HCT116 (cell line): Measurements from ENCODE around the gene AMZ1. TPM values are rescaled to one million over a fixed set of nuclear protein-coding genes. Genes with fewer than 3 reads are reported as not detected.

ENCODE experiments used
- ATAC-seq: fragments of 200-7000 bp; cut with Tn5 transposase; 2 replicates; pipeline ENCODE4 v1.9.1; 2020; ENCODE audit warnings: mild to moderate bottlenecking, moderate library complexity
- BruUV-seq: library from RNA; stranded (reverse); fragments of 400-500 nt; replicated peaks from 2 replicates; lab custom pipeline; 2021; lab: Mats Ljungman, UMichigan
- CTCF ChIA-PET: fragments of 300-600 bp; sonication (Branson Sonifier 250); formaldehyde crosslinking; loops from one replicate; lab custom pipeline; 2021; ENCODE audit warnings: antibody characterized with exemption; lab: Charles Lee
- POLR2A ChIA-PET: fragments of 300-600, 350-600 bp; sonication (Branson Sonifier 250); formaldehyde crosslinking; loops from one replicate; lab custom pipeline; 2021; ENCODE audit warnings: antibody characterized with exemption; lab: Charles Lee
- RAD21 ChIA-PET, 2 experiments: fragments of 300-600 bp; sonication (Branson Sonifier 250); formaldehyde crosslinking; loops; one replicate each; lab custom pipeline; 2023; ENCODE audit warnings: low total read pairs in 2 of 2; ENCODE audit not compliant: uncharacterized antibody in 2 of 2, unreplicated experiment in 2 of 2, low non-redundant PET in 1 of 2; lab: Charles Lee
- DNase-seq: peaks from one replicate; pipeline ENCODE4 v3.0.0-alpha.2; 2010; ENCODE audit warnings: low read depth, low spot score
- H2AFZ ChIP-seq: fragments of 200-600 bp; shearing (Covaris generic), sonication (generic); 2 replicates; pipeline ENCODE4 v1.6.1; 2017; ENCODE audit warnings: low read depth, mixed run types, mixed read lengths, antibody characterized with exemption, low read length; ENCODE audit not compliant: poor library complexity, severe bottlenecking
- H3K27ac ChIP-seq: 2 replicates; pipeline ENCODE4 v1.5.1; 2012; ENCODE audit warnings: low read depth, low read length
- H3K27me3 ChIP-seq: fragments of 200-600 bp; sonication (generic); 2 replicates; pipeline ENCODE4 v1.6.1; 2016; ENCODE audit warnings: mixed run types, low read length, mixed read lengths; ENCODE audit not compliant: insufficient read depth
- H3K36me3 ChIP-seq, 2 experiments: fragments of 200-500 bp in 1 of 2; fragments of 200-600 bp in 1 of 2; sonication (Bioruptor generic) in 1 of 2; sonication (generic) in 1 of 2; 2 replicates each; pipeline versions ENCODE4 v1.5.1 to v1.6.1; 2014 to 2016; ENCODE audit warnings: low read length in 2 of 2, inconsistent platforms in 1 of 2, mixed read lengths in 1 of 2, mixed run types in 1 of 2; ENCODE audit not compliant: insufficient read depth in 2 of 2, control insufficient read depth in 1 of 2
- H3K4me1 ChIP-seq, 2 experiments: fragments of 200-600 bp in 1 of 2; sonication (generic) in 1 of 2; 2 replicates each; pipeline versions ENCODE4 v1.5.1 to v1.6.1; 2012 to 2017; ENCODE audit warnings: low read length in 2 of 2, inconsistent platforms in 1 of 2, mild to moderate bottlenecking in 1 of 2, mixed read lengths in 1 of 2, mixed run types in 1 of 2, moderate library complexity in 1 of 2; ENCODE audit not compliant: insufficient read depth in 2 of 2, control insufficient read depth in 1 of 2
- H3K4me2 ChIP-seq: fragments of 200-600 bp; sonication (generic); 2 replicates; pipeline ENCODE4 v1.6.1; 2017; ENCODE audit warnings: mixed run types, low read length, mixed read lengths
- H3K4me3 ChIP-seq, 2 experiments: fragments of 200-600 bp in 1 of 2; sonication (generic) in 1 of 2; replicated peaks in 1 of 2; 2 replicates each; pipeline ENCODE4 v1.5.1; 2011 to 2016; ENCODE audit warnings: low read length in 2 of 2, control low read depth in 1 of 2, low read depth in 1 of 2, mild to moderate bottlenecking in 1 of 2, mixed read lengths in 1 of 2, mixed run types in 1 of 2
- H3K79me2 ChIP-seq: fragments of 200-600 bp; sonication (generic); 2 replicates; pipeline ENCODE4 v1.6.1; 2017; ENCODE audit warnings: mild to moderate bottlenecking, mixed run types, low read length, moderate library complexity, mixed read lengths; ENCODE audit not compliant: insufficient read depth
- H3K9ac ChIP-seq: fragments of 200-600 bp; sonication (generic); 2 replicates; pipeline ENCODE4 v1.6.1; 2016; ENCODE audit warnings: low read length, mixed read lengths
- H3K9me2 ChIP-seq: fragments of 200-600 bp; sonication (generic), shearing (Covaris generic); 2 replicates; pipeline ENCODE4 v1.6.1; 2017; ENCODE audit warnings: mixed run types, mild to moderate bottlenecking, moderate library complexity; ENCODE audit not compliant: insufficient read depth
- H3K9me3 ChIP-seq, 2 experiments: fragments of 200-500 bp in 1 of 2; fragments of 200-600 bp in 1 of 2; sonication (Bioruptor generic) in 1 of 2; sonication (generic) in 1 of 2; 2 replicates each; pipeline ENCODE4 v1.6.1; 2014 to 2017; ENCODE audit warnings: low read length in 2 of 2, mixed read lengths in 2 of 2, inconsistent platforms in 1 of 2, low read depth in 1 of 2, mild to moderate bottlenecking in 1 of 2, mixed run types in 1 of 2, moderate library complexity in 1 of 2; ENCODE audit not compliant: control insufficient read depth in 1 of 2, insufficient read depth in 1 of 2
- H4K20me1 ChIP-seq: fragments of 200-600 bp; sonication (generic), shearing (Covaris generic); 2 replicates; pipeline ENCODE4 v1.6.1; 2017; ENCODE audit warnings: mixed run types, mild to moderate bottlenecking, moderate library complexity; ENCODE audit not compliant: insufficient read depth
- CTCF ChIP-seq, 3 experiments: fragments of 200-600 bp in 1 of 3; sonication (generic) in 1 of 3; IDR thresholded peaks in 2 of 3; conservative IDR thresholded peaks in 1 of 3; 2 replicates each; pipeline ENCODE4 v1.5.1; 2012 to 2017; ENCODE audit warnings: low read depth in 2 of 3, low read length in 2 of 3, antibody characterized with exemption in 1 of 3, borderline replicate concordance in 1 of 3, control low read depth in 1 of 3, mild to moderate bottlenecking in 1 of 3, mixed read lengths in 1 of 3, mixed run types in 1 of 3, moderate library complexity in 1 of 3; ENCODE audit not compliant: insufficient read depth in 1 of 3
- TCF7L2 ChIP-seq: IDR thresholded peaks from 2 replicates; pipeline ENCODE4 v1.7.0; 2011; ENCODE audit warnings: borderline replicate concordance, inconsistent platforms; ENCODE audit not compliant: insufficient read depth, insufficient read length; ENCODE audit errors: extremely low read depth
- YY1 ChIP-seq: IDR thresholded peaks from 2 replicates; pipeline ENCODE4 v1.6.1; 2011; ENCODE audit warnings: low read length, low read depth, moderate library complexity, mild to moderate bottlenecking; ENCODE audit not compliant: insufficient replicate concordance; ENCODE audit errors: extremely low read depth
- intact Hi-C: fragments of 100-400 bp; cut with micrococcal nuclease; formaldehyde crosslinking; loops from 2 replicates; pipeline ENCODE4 v1.10.0; 2022
- total RNA-seq: library from RNA; stranded (reverse); gene quantifications from one replicate; pipeline ENCODE4 v1.2.1, GENCODE V29; 2021; ENCODE audit not compliant: unreplicated experiment
- TF ChIP-seq, protein P1 (sequence below): IDR thresholded peaks from 2 replicates; pipeline ENCODE4 v1.6.1; 2011; ENCODE audit warnings: mild to moderate bottlenecking, low read length, moderate library complexity; ENCODE audit not compliant: insufficient replicate concordance; ENCODE audit errors: extremely low read depth

AMZ1 gene
- total RNA-seq, 1 experiment from 2014 or later: not detected

DNA sequence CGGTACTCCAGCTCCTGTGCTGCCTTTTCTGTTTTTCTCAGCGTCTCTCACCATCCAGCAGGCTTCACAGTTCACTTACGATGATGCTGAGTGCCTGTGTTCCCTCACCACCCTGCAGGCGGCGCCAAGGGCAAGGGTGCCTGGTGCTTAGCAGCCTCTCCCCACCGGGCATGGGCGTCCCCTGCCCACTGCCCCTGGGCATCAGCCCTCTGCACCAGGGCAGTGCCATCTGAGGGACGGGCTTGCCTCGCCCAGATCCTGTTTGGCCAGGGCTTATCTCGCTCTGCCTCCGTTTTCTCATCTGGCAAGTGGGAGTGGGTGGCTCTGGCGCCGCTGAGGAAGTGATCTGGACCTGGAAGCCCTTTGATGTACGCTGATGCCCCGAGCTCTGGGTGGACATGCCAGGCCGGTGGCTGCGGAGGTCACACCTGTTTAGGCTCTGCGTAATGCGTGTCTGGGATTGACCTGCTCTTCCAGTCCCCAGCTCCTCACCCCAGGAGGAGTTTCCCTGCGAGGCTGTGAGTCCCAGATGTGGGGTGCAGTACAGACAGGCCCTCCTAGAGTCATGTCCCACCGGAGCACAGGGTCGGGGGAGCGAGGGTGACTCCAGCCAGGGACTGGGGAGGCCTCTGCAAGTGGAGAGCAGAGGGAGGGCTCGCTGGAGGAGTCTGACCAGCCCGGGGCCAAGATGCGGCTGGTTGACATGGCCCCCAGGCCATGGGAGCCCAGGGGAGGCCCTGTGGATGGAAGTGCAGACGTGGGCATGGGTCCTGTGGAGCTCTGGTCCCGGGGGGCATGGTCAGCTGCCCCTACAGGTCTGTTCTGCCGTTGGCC, 44.4 kb upstream of the AMZ1 start:
- RAD21 ChIA-PET: no interaction called here
- intact Hi-C loops: no loop called here
- H2AFZ ChIP-seq: no peak overlapping the region
- no peaks in the 10 kb centered on the region for H3K79me2 ChIP-seq
- POLR2A ChIA-PET: interaction anchor here (0.7 kb wide), 1 partner anchor 10 kb away, joined by 4 read pairs; no protein-coding TSS in a partner anchor
- H3K36me3 ChIP-seq: no peaks in the 10 kb centered on the region
- no peak overlapping the region for H3K27ac ChIP-seq
- TF ChIP-seq, protein P1, sequence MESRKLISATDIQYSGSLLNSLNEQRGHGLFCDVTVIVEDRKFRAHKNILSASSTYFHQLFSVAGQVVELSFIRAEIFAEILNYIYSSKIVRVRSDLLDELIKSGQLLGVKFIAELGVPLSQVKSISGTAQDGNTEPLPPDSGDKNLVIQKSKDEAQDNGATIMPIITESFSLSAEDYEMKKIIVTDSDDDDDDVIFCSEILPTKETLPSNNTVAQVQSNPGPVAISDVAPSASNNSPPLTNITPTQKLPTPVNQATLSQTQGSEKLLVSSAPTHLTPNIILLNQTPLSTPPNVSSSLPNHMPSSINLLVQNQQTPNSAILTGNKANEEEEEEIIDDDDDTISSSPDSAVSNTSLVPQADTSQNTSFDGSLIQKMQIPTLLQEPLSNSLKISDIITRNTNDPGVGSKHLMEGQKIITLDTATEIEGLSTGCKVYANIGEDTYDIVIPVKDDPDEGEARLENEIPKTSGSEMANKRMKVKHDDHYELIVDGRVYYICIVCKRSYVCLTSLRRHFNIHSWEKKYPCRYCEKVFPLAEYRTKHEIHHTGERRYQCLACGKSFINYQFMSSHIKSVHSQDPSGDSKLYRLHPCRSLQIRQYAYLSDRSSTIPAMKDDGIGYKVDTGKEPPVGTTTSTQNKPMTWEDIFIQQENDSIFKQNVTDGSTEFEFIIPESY: no peak
- TF ChIP-seq CTCF (IDR thresholded peaks at IDR 0.05 in 2 of 3, conservative IDR thresholded peaks at IDR 0.05 in 1 of 3; ENCODE audit: borderline replicate concordance in 1 of 3, insufficient read depth in 1 of 3, low read depth in 2 of 3, low read length in 2 of 3) (peak in 2 of 3 experiments; percentile 23 to 32; a peak in 3 of 6 replicates), YY1 (no peak), TCF7L2 (no peak)
- CTCF ChIA-PET: no interaction called here
- H4K20me1 ChIP-seq: no peaks in the 10 kb centered on the region
- no peaks in the 10 kb centered on the region for H3K9me2 ChIP-seq
- no peaks in the 10 kb centered on the region for H3K9me3 ChIP-seq
- no peaks in the 10 kb centered on the region for H3K27me3 ChIP-seq
- no peak overlapping the region for H3K4me2 ChIP-seq
- H3K4me1 ChIP-seq: peaks cover 17 to 25% of the 10 kb centered on the region in 2 experiments
- peak; percentile 27; the same call in 1 of the 2 replicates for ATAC-seq
- BruUV-seq: no TSS peak
- H3K9ac ChIP-seq: no peak overlapping the region
- no peak overlapping the region for H3K4me3 ChIP-seq
- DNase-seq: no peak
